Effector memory CD4-positive, alpha-beta T cell (primary cell): ENCODE data around the gene ZNF764.

ENCODE experiments used
- DNase-seq, 3 donors: peaks; one replicate each; pipeline ENCODE4 v3.0.0-alpha.2; 2020
- H3K27ac ChIP-seq: 2 replicates; pipeline ENCODE4 v1.7.0; 2013; ENCODE audit warnings: mild to moderate bottlenecking, low read length, moderate library complexity; ENCODE audit not compliant: insufficient read depth, poor library complexity, severe bottlenecking
- H3K27me3 ChIP-seq: replicated peaks from 2 replicates; pipeline ENCODE4 v1.7.0; 2013; ENCODE audit warnings: mild to moderate bottlenecking, low read length; ENCODE audit not compliant: insufficient read depth, control insufficient read depth, poor library complexity, severe bottlenecking
- H3K36me3 ChIP-seq: 2 replicates; pipeline ENCODE4 v1.7.0; 2013; ENCODE audit warnings: mild to moderate bottlenecking, low read length, moderate library complexity; ENCODE audit not compliant: control insufficient read depth, insufficient read depth
- H3K4me1 ChIP-seq: 2 replicates; pipeline ENCODE4 v1.7.0; 2013; ENCODE audit warnings: low read length, mild to moderate bottlenecking; ENCODE audit not compliant: control insufficient read depth, insufficient read depth, poor library complexity, severe bottlenecking
- H3K4me3 ChIP-seq: 2 replicates; pipeline ENCODE4 v1.7.0; 2013; ENCODE audit warnings: low read length, low read depth, mild to moderate bottlenecking; ENCODE audit not compliant: insufficient read depth, poor library complexity, severe bottlenecking
- H3K9me3 ChIP-seq: 2 replicates; pipeline ENCODE4 v1.7.0; 2013; ENCODE audit warnings: mild to moderate bottlenecking, low read length, moderate library complexity; ENCODE audit not compliant: control insufficient read depth

Gene ZNF764

DNA sequence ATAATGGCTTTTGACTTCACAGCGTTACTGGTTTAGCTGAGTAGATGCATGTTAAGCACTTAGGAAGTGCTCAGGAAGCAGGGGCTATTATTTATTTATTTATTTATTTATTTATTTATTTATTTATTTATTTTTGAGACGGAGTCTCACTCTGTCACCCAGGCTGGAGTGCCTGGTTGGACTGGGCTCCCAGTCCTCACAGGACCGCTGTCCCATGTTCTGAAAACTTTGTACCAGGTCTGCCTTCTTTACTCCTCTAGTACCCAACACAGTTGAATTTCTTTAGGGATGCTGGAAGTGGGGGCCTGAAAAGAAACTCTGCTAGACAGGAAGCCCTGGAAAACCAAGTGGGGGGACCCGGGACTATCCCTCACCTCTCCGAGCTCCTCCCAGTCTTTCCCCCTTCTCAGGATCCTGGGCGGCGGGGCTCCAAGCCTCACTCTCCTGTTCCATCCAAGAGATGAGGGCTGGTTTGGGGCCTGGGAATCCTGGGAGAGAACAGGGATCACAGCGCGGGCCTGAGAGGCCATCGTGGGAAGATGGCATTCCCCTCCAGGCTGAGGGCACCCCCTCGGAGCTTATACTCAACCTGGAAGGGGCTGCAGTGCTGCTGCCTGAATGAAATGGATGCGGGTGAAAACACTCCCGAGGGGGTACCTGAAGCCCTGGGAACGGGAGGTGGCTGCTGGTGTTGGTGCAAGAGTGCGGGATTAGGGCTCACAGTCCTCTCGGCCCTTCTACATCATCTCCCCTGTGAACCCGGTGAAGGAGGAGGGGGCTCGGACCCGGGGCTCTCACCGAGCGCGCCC, 12.7 kb upstream of the ZNF764 start:
- Histone ChIP-seq H3K27me3 (no peaks in the 10 kb centered on the region), H3K9me3 (no peaks in the 10 kb centered on the region), H3K4me1 (peaks cover 33% of the 10 kb centered on the region), H3K4me3 (peak overlapping the region; percentile 81), H3K36me3 (no peaks in the 10 kb centered on the region), H3K27ac (peak overlapping the region; percentile 97)
- no peak for DNase-seq

GRCh38 chr16:30569746-30570635, 11.8 kb upstream of the ZNF764 start:
- Histone ChIP-seq H3K27me3 (no peaks in the 10 kb centered on the region), H3K4me1 (peaks cover 33% of the 10 kb centered on the region), H3K4me3 (no peak overlapping the region), H3K36me3 (no peaks in the 10 kb centered on the region), H3K27ac (no peak overlapping the region), H3K9me3 (no peaks in the 10 kb centered on the region)
- DNase-seq, result no peak

DNA sequence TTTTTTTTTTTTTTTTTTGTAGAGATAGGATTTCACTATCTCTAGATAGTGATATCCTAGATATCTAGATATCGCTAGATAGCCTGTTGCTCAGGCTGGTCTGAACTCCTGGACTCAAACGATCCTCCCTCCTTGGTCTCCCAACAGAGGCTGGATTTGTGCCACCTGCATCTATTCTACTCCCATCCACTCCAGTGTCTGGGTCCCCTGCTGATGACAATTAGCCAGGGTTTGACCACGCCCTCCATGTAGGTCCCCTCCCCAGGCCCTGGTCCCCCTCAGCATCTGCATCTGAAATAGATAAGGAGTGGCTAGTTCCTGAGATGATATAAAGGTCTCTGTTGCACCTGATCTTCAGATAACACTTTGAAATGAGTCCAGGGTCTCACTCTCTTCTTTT, 11.1 kb upstream of the ZNF764 start:
- Histone ChIP-seq H3K4me1 (peaks cover 33% of the 10 kb centered on the region), H3K27me3 (no peaks in the 10 kb centered on the region), H3K4me3 (no peak overlapping the region), H3K9me3 (no peaks in the 10 kb centered on the region), H3K27ac (peak overlapping the region; percentile 27), H3K36me3 (no peaks in the 10 kb centered on the region)
- no peak for DNase-seq

DNA sequence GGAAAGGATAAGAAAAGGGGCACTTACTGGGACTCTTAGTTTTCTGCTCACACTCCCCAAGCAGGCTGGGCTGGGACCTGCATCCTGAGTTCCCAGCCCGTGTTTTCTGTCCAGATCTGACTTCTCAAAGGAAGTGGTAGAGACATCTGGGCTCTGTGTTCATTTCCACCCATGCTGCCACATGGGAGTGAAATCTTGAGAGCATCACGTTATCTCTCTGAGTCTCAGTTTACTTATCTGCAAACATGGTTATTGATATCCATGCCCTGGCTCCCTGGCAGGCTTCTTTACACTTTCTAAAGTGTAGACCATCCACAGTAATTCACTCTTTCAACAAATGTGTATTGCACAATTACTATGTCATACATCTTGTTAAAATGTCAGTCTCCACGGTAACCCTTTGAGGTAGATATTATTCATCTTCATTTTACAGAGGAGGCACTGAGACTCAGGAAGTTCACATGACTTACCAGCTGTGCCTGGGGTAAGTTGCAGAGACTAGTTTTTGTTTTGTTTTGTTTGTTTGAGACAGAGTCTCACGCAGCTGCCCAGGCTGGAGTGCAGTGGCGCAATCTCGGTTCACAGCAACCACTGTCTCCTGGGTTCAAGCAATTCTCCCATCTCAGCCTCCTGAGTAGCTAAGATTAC, 9.9 kb upstream of the ZNF764 start:
- Histone ChIP-seq H3K4me3 (no peak overlapping the region), H3K9me3 (no peaks in the 10 kb centered on the region), H3K27me3 (no peaks in the 10 kb centered on the region), H3K4me1 (peaks cover 33% of the 10 kb centered on the region), H3K27ac (peak overlapping the region; percentile 84), H3K36me3 (no peaks in the 10 kb centered on the region)
- DNase-seq, result peak in 2 of 3 donors; percentile 25 to 33

DNA sequence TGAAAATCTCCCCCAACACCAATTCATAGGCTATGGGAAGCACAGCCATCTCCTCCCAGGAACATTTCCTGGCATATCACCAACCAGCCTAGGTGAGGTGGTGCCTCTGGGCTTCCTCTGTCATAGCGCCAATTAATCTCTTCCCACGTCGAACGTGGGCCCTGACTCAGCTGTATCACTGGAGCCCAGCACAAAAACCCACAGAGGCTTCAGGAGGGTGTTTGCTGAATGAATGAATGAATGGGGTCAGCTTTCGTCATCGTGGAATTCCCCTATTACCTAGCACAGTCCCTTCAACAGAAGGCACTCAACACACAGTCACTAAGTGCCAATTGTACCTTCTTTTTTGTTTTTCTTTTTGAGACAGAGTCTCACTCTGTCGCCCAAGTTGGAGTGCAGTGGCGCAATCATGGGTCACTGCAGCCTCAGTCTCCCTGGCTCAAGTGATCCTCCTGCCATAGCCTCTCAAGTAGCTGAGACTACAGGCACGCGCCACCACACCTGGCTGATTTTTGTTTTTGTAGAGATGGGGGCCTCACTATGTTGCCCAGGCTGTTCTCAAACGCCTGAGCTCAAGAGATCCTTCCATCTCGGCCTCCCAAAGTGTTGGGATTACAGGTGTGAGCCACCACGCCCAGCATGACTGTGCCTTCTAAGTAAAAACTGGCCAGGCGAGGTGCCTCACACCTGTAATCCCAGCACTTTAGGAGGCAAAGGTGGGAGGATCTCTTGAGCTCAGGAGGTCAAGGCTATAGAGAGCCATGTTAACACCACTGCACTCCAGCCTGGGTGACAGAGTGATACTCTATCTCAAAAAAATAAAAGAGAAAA, 9.2 kb upstream of the ZNF764 start:
- Histone ChIP-seq H3K4me3 (no peak overlapping the region), H3K9me3 (no peaks in the 10 kb centered on the region), H3K4me1 (peaks cover 31% of the 10 kb centered on the region), H3K27ac (peak overlapping the region; percentile 84), H3K27me3 (no peaks in the 10 kb centered on the region), H3K36me3 (no peaks in the 10 kb centered on the region)
- DNase-seq, result peak; percentile 57 to 61 (median 60)

DNA sequence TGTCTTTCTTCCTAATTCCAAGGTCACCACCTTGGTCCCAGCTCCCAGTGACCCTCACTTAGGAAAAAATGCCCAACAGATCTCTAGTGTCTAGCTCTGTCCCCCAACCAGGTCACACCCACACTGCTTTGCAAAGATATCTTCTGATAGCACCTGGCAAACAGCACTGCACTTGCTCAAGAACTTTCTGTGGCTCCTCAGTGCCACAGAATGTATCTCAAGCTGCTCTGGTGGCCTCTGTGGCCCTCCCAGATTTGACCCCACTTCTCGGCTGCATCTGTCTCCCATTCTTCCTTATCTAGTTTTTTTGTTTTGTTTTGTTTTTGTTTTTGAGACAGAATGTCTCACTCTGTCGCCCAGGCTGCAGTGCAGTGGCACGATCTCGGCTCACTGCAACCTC, 8.4 kb upstream of the ZNF764 start:
- no peaks in the 10 kb centered on the region for H3K9me3 ChIP-seq
- no peak overlapping the region for H3K27ac ChIP-seq
- DNase-seq, result no peak
- no peaks in the 10 kb centered on the region for H3K36me3 ChIP-seq
- no peaks in the 10 kb centered on the region for H3K27me3 ChIP-seq
- H3K4me3 ChIP-seq, result no peak overlapping the region
- H3K4me1 ChIP-seq, result peaks cover 28% of the 10 kb centered on the region

GRCh38 chr16:30565984-30566383, 7.8 kb upstream of the ZNF764 start:
- Histone ChIP-seq H3K27me3 (no peaks in the 10 kb centered on the region), H3K36me3 (no peaks in the 10 kb centered on the region), H3K4me1 (peaks cover 27% of the 10 kb centered on the region), H3K4me3 (no peak overlapping the region), H3K9me3 (no peaks in the 10 kb centered on the region), H3K27ac (no peak overlapping the region)
- no peak for DNase-seq

DNA sequence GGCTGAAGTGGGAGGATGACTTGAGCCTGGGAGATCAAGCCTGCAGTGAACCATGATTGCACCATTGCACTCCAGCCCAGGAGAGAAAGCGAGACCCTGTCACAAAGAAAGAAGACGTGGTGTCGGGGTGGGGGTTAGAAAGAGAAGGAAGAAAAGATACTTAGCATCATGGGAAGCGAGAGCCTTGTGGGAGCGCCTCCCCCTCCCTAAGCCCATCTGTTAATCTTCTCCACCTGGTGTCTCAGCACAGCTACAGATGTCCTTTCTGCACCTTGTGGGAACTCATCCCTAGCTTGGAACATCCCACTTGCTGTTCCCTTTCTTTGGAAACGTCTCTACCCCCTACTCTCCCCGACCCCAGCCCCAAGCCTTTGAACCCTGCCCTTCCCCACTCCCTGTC, 7.4 kb upstream of the ZNF764 start:
- no peaks in the 10 kb centered on the region for H3K36me3 ChIP-seq
- H3K4me1 ChIP-seq, result peaks cover 23% of the 10 kb centered on the region
- no peaks in the 10 kb centered on the region for H3K9me3 ChIP-seq
- no peak for DNase-seq
- no peaks in the 10 kb centered on the region for H3K27me3 ChIP-seq
- H3K27ac ChIP-seq, result no peak overlapping the region
- H3K4me3 ChIP-seq, result no peak overlapping the region

DNA sequence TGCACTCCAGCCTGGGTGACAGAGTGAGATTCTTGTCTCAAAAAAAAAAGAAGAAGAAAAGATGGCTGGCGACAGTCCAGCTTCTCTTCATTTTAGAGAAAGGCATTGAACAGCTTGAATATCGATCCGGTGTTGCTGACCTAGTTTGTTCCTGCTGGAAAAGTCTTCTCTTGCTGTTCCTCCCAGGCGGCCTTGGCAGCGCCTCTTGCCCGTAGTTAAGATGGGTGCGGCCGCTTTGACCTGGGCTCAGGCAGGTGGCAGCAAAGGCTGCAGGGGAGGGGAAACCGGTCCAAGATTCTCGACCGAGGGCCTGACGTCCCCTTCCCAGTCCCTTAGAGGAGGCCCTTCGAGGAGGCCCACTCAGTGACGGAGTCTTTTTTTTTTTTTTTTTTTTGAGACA, 3.8 kb upstream of the ZNF764 start:
- H3K27ac ChIP-seq, result no peak overlapping the region
- DNase-seq, result no peak

More for the DNA sequence above, 3.8 kb upstream of the ZNF764 start:
- Histone ChIP-seq H3K4me3 (peak overlapping the region; percentile 47), H3K36me3 (no peaks in the 10 kb centered on the region), H3K4me1 (peaks cover 10% of the 10 kb centered on the region), H3K27me3 (no peaks in the 10 kb centered on the region), H3K9me3 (no peaks in the 10 kb centered on the region)
